Stimulated activated CD8-positive, alpha-beta memory T cell treated with anti-CD3 and anti-CD28 coated beads, Interleukin-2, amount 100 ng/mL, for 48 hours (primary cell): Measurements from ENCODE around the gene SLX9.
A peak's percentile ranks its signal among the peaks of the same experiment; 100 is the strongest.

ENCODE experiments used
- DNase-seq, 2 donors: peaks; one replicate each; pipeline ENCODE4 v3.0.0-alpha.2; 2020; ENCODE audit warnings: low read depth in 2 of 2

The SLX9 gene

GRCh38 chr21:45003331-45004058 is 63.7 kb downstream of the SLX9 start:
- DNase-seq, result no peak

- no peak for DNase-seq
These were observed 64.2 kb downstream of the SLX9 start for GRCh38 chr21:45004059-45004422.

- DNase-seq, result peak; percentile 28 to 34
These were observed 64.8 kb downstream of the SLX9 start for GRCh38 chr21:45004481-45005247.

GRCh38 chr21:45006536-45007095 is 66.8 kb downstream of the SLX9 start:
- DNase-seq, result no peak

GRCh38 chr21:45009616-45010015 is 69.8 kb downstream of the SLX9 start:
- no peak for DNase-seq

- no peak for DNase-seq
These were observed 70.3 kb downstream of the SLX9 start for GRCh38 chr21:45010096-45010495.

- no peak for DNase-seq
These were observed 71.0 kb downstream of the SLX9 start for GRCh38 chr21:45010860-45011259.

- no peak for DNase-seq
These were observed 71.6 kb downstream of the SLX9 start for GRCh38 chr21:45011426-45011825.

- no peak for DNase-seq
These were observed 72.3 kb downstream of the SLX9 start for GRCh38 chr21:45011911-45012661.

GRCh38 chr21:45012662-45013259 is 72.9 kb downstream of the SLX9 start:
- no peak for DNase-seq

- DNase-seq, result no peak
These were observed 73.5 kb downstream of the SLX9 start for GRCh38 chr21:45013260-45013841.

GRCh38 chr21:45014747-45015468 is 75.1 kb downstream of the SLX9 start:
- no peak for DNase-seq

- no peak for DNase-seq
These were observed 75.6 kb downstream of the SLX9 start for GRCh38 chr21:45015469-45015860.

- no peak for DNase-seq
These were observed 76.2 kb downstream of the SLX9 start for GRCh38 chr21:45016031-45016405.

GRCh38 chr21:45016406-45017038 is 76.7 kb downstream of the SLX9 start:
- no peak for DNase-seq

- no peak for DNase-seq
These were observed 77.5 kb downstream of the SLX9 start for GRCh38 chr21:45017039-45017960.

GRCh38 chr21:45018131-45019075 is 78.6 kb downstream of the SLX9 start:
- DNase-seq, result no peak
